IMR-90 (cell line): ENCODE results near the gene UCK2. TPM values are rescaled to one million over a fixed set of nuclear protein-coding genes. Genes with fewer than 3 reads are reported as not detected.

Source experiments
- ATAC-seq: fragments of 200-7000 bp; cut with Tn5 transposase; 2 replicates; pipeline ENCODE4 v1.9.1; 2020; ENCODE audit warnings: low read depth, mild to moderate bottlenecking, moderate library complexity
- BruUV-seq: library from RNA; stranded (reverse); fragments of 400-500 nt; replicated peaks from 2 replicates; lab custom pipeline; 2021; lab: Mats Ljungman, UMichigan
- CTCF ChIA-PET: fragments of 300-600 bp; formaldehyde crosslinking; extraction: SDS; loops from one replicate; lab custom pipeline; 2021; ENCODE audit warnings: antibody characterized with exemption; lab: Yijun Ruan, JAX
- POLR2A ChIA-PET: fragments of 300-600 bp; sonication (Branson Sonifier 250); formaldehyde crosslinking; loops from one replicate; lab custom pipeline; 2022; ENCODE audit warnings: antibody characterized with exemption; ENCODE audit not compliant: unreplicated experiment; lab: Charles Lee
- DNase-seq: peaks from one replicate; pipeline ENCODE4 v3.0.0; 2013
- H2AFZ ChIP-seq: replicated peaks from 2 replicates; pipeline ENCODE3; 2013; ENCODE audit warnings: low read length, mild to moderate bottlenecking; ENCODE audit not compliant: poor library complexity
- H2AK5ac ChIP-seq: 2 replicates; pipeline ENCODE4 v1.6.1; 2013; ENCODE audit warnings: low read depth, low read length, inconsistent platforms
- H2AK9ac ChIP-seq: replicated peaks from 2 replicates; pipeline ENCODE3; 2013; ENCODE audit warnings: mild to moderate bottlenecking, low read depth, low read length, moderate library complexity; ENCODE audit not compliant: poor library complexity
- H2BK120ac ChIP-seq: 2 replicates; pipeline ENCODE4 v1.6.1; 2013; ENCODE audit warnings: low read depth, low read length, inconsistent platforms
- H2BK15ac ChIP-seq: 3 replicates; pipeline ENCODE4 v1.6.1; 2013; ENCODE audit warnings: low read depth, low read length, inconsistent platforms
- H2BK20ac ChIP-seq: 2 replicates; pipeline ENCODE4 v1.6.1; 2013; ENCODE audit warnings: low read depth, mild to moderate bottlenecking, inconsistent platforms, low read length, moderate library complexity
- H2BK5ac ChIP-seq: 2 replicates; pipeline ENCODE4 v1.6.1; 2013; ENCODE audit warnings: mild to moderate bottlenecking, low read depth, low read length, inconsistent platforms; ENCODE audit not compliant: poor library complexity, severe bottlenecking
- H3K14ac ChIP-seq: replicated peaks from 2 replicates; pipeline ENCODE4 v1.6.1; 2013; ENCODE audit warnings: low read depth, low read length, inconsistent platforms
- H3K18ac ChIP-seq: 2 replicates; pipeline ENCODE4 v1.6.1; 2013; ENCODE audit warnings: low read depth, low read length, control low read depth
- H3K23ac ChIP-seq: 2 replicates; pipeline ENCODE4 v1.6.1; 2013; ENCODE audit warnings: low read depth, low read length, inconsistent platforms
- H3K27ac ChIP-seq: 2 replicates; pipeline ENCODE4 v1.5.1; 2013; ENCODE audit warnings: mild to moderate bottlenecking, control low read depth, low read length; ENCODE audit not compliant: insufficient read depth
- H3K27me3 ChIP-seq: 2 replicates; pipeline ENCODE4 v1.6.1; 2013; ENCODE audit warnings: low read length; ENCODE audit not compliant: control insufficient read depth, insufficient read depth
- H3K36me3 ChIP-seq: 2 replicates; pipeline ENCODE4 v1.6.1; 2013; ENCODE audit warnings: low read length, mixed read lengths; ENCODE audit not compliant: control insufficient read depth, insufficient read depth
- H3K4ac ChIP-seq: 2 replicates; pipeline ENCODE4 v1.6.1; 2013; ENCODE audit warnings: low read depth, low read length, inconsistent platforms
- H3K4me1 ChIP-seq: 2 replicates; pipeline ENCODE4 v1.6.1; 2013; ENCODE audit warnings: low read length, mixed read lengths; ENCODE audit not compliant: control insufficient read depth, insufficient read depth
- H3K4me2 ChIP-seq: 2 replicates; pipeline ENCODE4 v1.6.1; 2013; ENCODE audit warnings: low read depth, mild to moderate bottlenecking, control low read depth, low read length, moderate library complexity
- H3K4me3 ChIP-seq: 2 replicates; pipeline ENCODE4 v1.5.1; 2013; ENCODE audit warnings: low read depth, mild to moderate bottlenecking, control low read depth, low read length, moderate library complexity; ENCODE audit not compliant: insufficient read depth
- H3K56ac ChIP-seq: 2 replicates; pipeline ENCODE4 v1.6.1; 2013; ENCODE audit warnings: low read length, inconsistent platforms; ENCODE audit not compliant: insufficient read depth; ENCODE audit errors: extremely low read depth
- H3K79me1 ChIP-seq, 2 experiments: 2 replicates each; pipeline ENCODE4 v1.6.1; 2013; ENCODE audit warnings: low read length in 2 of 2, inconsistent platforms in 1 of 2, low read depth in 1 of 2
- H3K9ac ChIP-seq: 2 replicates; pipeline ENCODE4 v1.6.1; 2013; ENCODE audit warnings: low read depth, low read length, control low read depth
- H3K9me1 ChIP-seq: 2 replicates; pipeline ENCODE4 v1.6.1; 2013; ENCODE audit warnings: low read length, inconsistent platforms; ENCODE audit not compliant: insufficient read depth
- H3K9me3 ChIP-seq: 2 replicates; pipeline ENCODE4 v1.6.1; 2013; ENCODE audit warnings: low read length; ENCODE audit not compliant: control insufficient read depth, insufficient read depth
- H4K20me1 ChIP-seq: 2 replicates; pipeline ENCODE4 v1.6.1; 2013; ENCODE audit warnings: low read length, inconsistent platforms; ENCODE audit not compliant: insufficient read depth
- H4K5ac ChIP-seq: 2 replicates; pipeline ENCODE4 v1.6.1; 2013; ENCODE audit warnings: mild to moderate bottlenecking, low read depth, low read length, control low read depth
- H4K8ac ChIP-seq, 2 experiments: 2 replicates each; pipeline ENCODE4 v1.6.1; 2013; ENCODE audit warnings: low read depth in 2 of 2, low read length in 2 of 2, control low read depth in 1 of 2, inconsistent platforms in 1 of 2
- H4K91ac ChIP-seq: 2 replicates; pipeline ENCODE4 v1.6.1; 2013; ENCODE audit warnings: low read depth, low read length, inconsistent platforms; ENCODE audit not compliant: insufficient read depth
- BHLHE40 ChIP-seq: fragments of 150-350 bp; IDR thresholded peaks from 2 replicates; pipeline ENCODE4 v1.6.1; 2016; ENCODE audit warnings: mild to moderate bottlenecking, low read depth, low read length
- CEBPB ChIP-seq: IDR thresholded peaks from 2 replicates; pipeline ENCODE4 v1.6.1; 2012; ENCODE audit warnings: low read depth, low read length, improper control_type of control experiment
- CHD1 ChIP-seq: IDR thresholded peaks from 2 replicates; pipeline ENCODE4 v1.6.1; 2012; ENCODE audit warnings: low read depth, low read length, improper control_type of control experiment
- FOS ChIP-seq: fragments of 150-350 bp; IDR thresholded peaks from 2 replicates; pipeline ENCODE4 v1.6.1; 2016; ENCODE audit warnings: low read depth, low read length
- MAFK ChIP-seq: IDR thresholded peaks from 2 replicates; pipeline ENCODE4 v1.6.1; 2012; ENCODE audit warnings: low read depth, low read length, improper control_type of control experiment
- MAZ ChIP-seq: IDR thresholded peaks from 2 replicates; pipeline ENCODE4 v1.6.1; 2012; ENCODE audit warnings: low read depth, mild to moderate bottlenecking, low read length, improper control_type of control experiment, moderate library complexity, borderline replicate concordance
- MXI1 ChIP-seq: IDR thresholded peaks from 2 replicates; pipeline ENCODE4 v1.6.1; 2012; ENCODE audit warnings: low read depth, mild to moderate bottlenecking, low read length, moderate library complexity, borderline replicate concordance
- NFE2L2 ChIP-seq: fragments of 150-350 bp; IDR thresholded peaks from 2 replicates; pipeline ENCODE4 v1.6.1; 2016; ENCODE audit warnings: low read depth, mild to moderate bottlenecking, low read length
- POLR2A ChIP-seq: IDR thresholded peaks from 2 replicates; pipeline ENCODE4 v1.6.1; 2012; ENCODE audit warnings: mild to moderate bottlenecking, low read depth, low read length
- RAD21 ChIP-seq: IDR thresholded peaks from 2 replicates; pipeline ENCODE4 v1.6.1; 2012; ENCODE audit warnings: low read length, improper control_type of control experiment
- RCOR1 ChIP-seq: IDR thresholded peaks from 2 replicates; pipeline ENCODE4 v1.6.1; 2012; ENCODE audit warnings: mild to moderate bottlenecking, low read length, improper control_type of control experiment; ENCODE audit not compliant: insufficient replicate concordance
- RFX5 ChIP-seq: IDR thresholded peaks from 2 replicates; pipeline ENCODE4 v1.8.0; 2012; ENCODE audit warnings: low read depth, mild to moderate bottlenecking, low read length, moderate library complexity
- SMC3 ChIP-seq: fragments of 150-350 bp; IDR thresholded peaks from 2 replicates; pipeline ENCODE4 v1.6.1; 2016; ENCODE audit warnings: low read depth, mild to moderate bottlenecking, antibody characterized with exemption, low read length, moderate library complexity
- WGBS, 2 experiments: methylation state at CpG; one replicate each; pipeline versions ENCODE4 v1.1.5 to v1.1.7; 2013; ENCODE audit warnings: missing lambda C conversion rate in 2 of 2; ENCODE audit not compliant: insufficient read length in 1 of 2; ENCODE audit errors: extremely low coverage in 2 of 2; 5-methylcytosine and 5-hydroxymethylcytosine counted together
- dilution Hi-C: fragments of 300-500 bp; cut with HindIII; formaldehyde crosslinking; loops from one replicate; pipeline ENCODE4 v1.14.3; 2018; ENCODE audit warnings: low sequenced_read_pairs; ENCODE audit not compliant: unreplicated experiment
- in situ Hi-C: fragments of 300-500 bp; cut with MboI; formaldehyde crosslinking; loops from 3 replicates; pipeline ENCODE4 v1.14.3; 2019; ENCODE audit warnings: low sequenced_read_pairs, inconsistent platforms, mixed read lengths
- intact Hi-C: fragments of 100-400 bp; cut with micrococcal nuclease; formaldehyde crosslinking; loops from 2 replicates; pipeline ENCODE4 v1.10.0; 2022
- polyA plus RNA-seq, 3 experiments: library from polyadenylated mRNA; depleted of rRNA; stranded (reverse); fragments of >200 nt; gene quantifications; 2 replicates each; pipeline ENCODE4 v1.2.3, GENCODE V29; 2012; ENCODE audit warnings: low replicate concordance in 1 of 3
- total RNA-seq: library from RNA; depleted of rRNA; stranded (reverse); fragments of >200 nt; gene quantifications from 2 replicates; pipeline ENCODE4 v1.2.3, GENCODE V29; 2012
- TF ChIP-seq, protein P1 (sequence below): fragments of 150-350 bp; IDR thresholded peaks from 2 replicates; pipeline ENCODE4 v1.6.1; 2016; ENCODE audit warnings: low read depth, mild to moderate bottlenecking, low read length, moderate library complexity, borderline replicate concordance
- TF ChIP-seq, protein P2 (sequence below): fragments of 150-350 bp; IDR thresholded peaks from 2 replicates; pipeline ENCODE4 v1.6.1; 2017; ENCODE audit warnings: mild to moderate bottlenecking, antibody characterized with exemption, low read length, low read depth

The UCK2 gene
- total and polyA plus RNA-seq, 2 of the 4 experiments (the other 2 are of a cell fraction) = 83.0 to 87.8 TPM

DNA sequence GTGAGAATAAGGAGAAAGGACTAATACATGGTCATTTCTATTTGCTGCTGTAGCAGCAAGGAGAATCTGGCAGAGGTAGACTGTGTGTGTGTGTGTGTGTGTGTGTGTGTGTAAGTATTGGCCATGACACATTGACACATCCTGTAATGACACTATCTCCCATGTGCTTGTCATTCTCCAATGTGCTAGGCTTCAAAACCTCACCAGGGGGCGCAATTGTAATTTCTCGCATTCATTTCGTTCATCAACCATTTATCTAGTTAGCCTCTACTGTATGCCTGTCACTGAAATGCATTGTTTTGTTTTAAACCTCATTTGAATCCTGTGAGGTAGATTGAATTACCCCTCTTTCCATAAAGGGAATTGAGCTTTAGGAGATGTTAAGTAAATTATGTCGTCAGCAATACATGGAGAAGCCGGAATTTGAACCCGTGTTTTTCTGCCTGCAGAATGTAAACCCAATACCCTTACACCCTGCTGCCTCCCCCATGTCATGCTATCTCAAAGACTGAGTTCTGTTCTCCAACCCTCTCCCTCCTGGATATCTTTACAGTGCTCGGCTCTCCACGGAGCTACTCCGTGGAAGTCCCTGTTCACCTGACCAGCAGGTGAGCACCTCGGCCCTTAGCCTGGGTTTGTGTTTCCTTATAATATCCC lies 100.8 kb downstream of the UCK2 start:
- H3K27ac ChIP-seq = no peak overlapping the region
- no TSS peak for BruUV-seq
- H3K18ac ChIP-seq = no peak overlapping the region
- 100% methylated on average over 1 of the region's 10 CpGs; no CpG with 5 or more reads in 1 of the 2 experiments for WGBS, 2 experiments
- H2BK15ac ChIP-seq = no peak overlapping the region
- in situ Hi-C loops (loop anchor here (25.0 kb wide), 1 partner anchor 541 kb away; no protein-coding TSS in a partner anchor), dilution Hi-C loops (no loop called here), intact Hi-C loops (loop anchor here (1.0 to 10.0 kb wide), 4 partner anchors 239 to 1131 kb away; partner anchors contain the start of genes FAM78B and POGK)
- no peak overlapping the region for H4K8ac ChIP-seq
- H3K9ac ChIP-seq = no peak overlapping the region
- no peak overlapping the region for H3K56ac ChIP-seq
- H2AFZ ChIP-seq = no peak overlapping the region
- H3K4ac ChIP-seq = no peak overlapping the region
- no peak overlapping the region for H3K14ac ChIP-seq
- H3K4me3 ChIP-seq = no peak overlapping the region
- H3K9me3 ChIP-seq = no peaks in the 10 kb centered on the region
- H2AK5ac ChIP-seq = no peak overlapping the region
- no peak overlapping the region for H2AK9ac ChIP-seq
- no peaks in the 10 kb centered on the region for H3K9me1 ChIP-seq
- peak; percentile 56 for DNase-seq
- peak; percentile 53; the same call in 1 of the 2 replicates for ATAC-seq
- H2BK120ac ChIP-seq = no peak overlapping the region
- H3K4me1 ChIP-seq = no peaks in the 10 kb centered on the region
- ChIA-PET CTCF (interaction anchor here (1.0 kb wide), 1 partner anchor 551 kb away, joined by 4 read pairs; no protein-coding TSS in a partner anchor), POLR2A (no interaction called here)
- H4K91ac ChIP-seq = no peak overlapping the region
- no peaks in the 10 kb centered on the region for H3K36me3 ChIP-seq
- no peaks in the 10 kb centered on the region for H3K79me1 ChIP-seq
- H2BK20ac ChIP-seq = no peak overlapping the region
- H3K23ac ChIP-seq = no peak overlapping the region
- no peak overlapping the region for H2BK5ac ChIP-seq
- no peak overlapping the region for H4K5ac ChIP-seq
- no peak overlapping the region for H3K4me2 ChIP-seq
- H3K27me3 ChIP-seq = no peaks in the 10 kb centered on the region; the same call in 1 of the 2 replicates
- no peaks in the 10 kb centered on the region for H4K20me1 ChIP-seq
- no peak for TF ChIP-seq RFX5
- TF ChIP-seq CEBPB = no peak
- TF ChIP-seq NFE2L2 = no peak
- TF ChIP-seq BHLHE40 = no peak
- no peak for TF ChIP-seq FOS
- peak; percentile 57 for TF ChIP-seq RAD21
- TF ChIP-seq, protein P1, sequence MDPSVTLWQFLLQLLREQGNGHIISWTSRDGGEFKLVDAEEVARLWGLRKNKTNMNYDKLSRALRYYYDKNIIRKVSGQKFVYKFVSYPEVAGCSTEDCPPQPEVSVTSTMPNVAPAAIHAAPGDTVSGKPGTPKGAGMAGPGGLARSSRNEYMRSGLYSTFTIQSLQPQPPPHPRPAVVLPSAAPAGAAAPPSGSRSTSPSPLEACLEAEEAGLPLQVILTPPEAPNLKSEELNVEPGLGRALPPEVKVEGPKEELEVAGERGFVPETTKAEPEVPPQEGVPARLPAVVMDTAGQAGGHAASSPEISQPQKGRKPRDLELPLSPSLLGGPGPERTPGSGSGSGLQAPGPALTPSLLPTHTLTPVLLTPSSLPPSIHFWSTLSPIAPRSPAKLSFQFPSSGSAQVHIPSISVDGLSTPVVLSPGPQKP = no peak
- TF ChIP-seq MAZ = no peak
- no peak for TF ChIP-seq POLR2A
- TF ChIP-seq SMC3 = peak; percentile 57
- no peak for TF ChIP-seq CHD1
- TF ChIP-seq, protein P2, sequence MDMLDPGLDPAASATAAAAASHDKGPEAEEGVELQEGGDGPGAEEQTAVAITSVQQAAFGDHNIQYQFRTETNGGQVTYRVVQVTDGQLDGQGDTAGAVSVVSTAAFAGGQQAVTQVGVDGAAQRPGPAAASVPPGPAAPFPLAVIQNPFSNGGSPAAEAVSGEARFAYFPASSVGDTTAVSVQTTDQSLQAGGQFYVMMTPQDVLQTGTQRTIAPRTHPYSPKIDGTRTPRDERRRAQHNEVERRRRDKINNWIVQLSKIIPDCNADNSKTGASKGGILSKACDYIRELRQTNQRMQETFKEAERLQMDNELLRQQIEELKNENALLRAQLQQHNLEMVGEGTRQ = no peak
- TF ChIP-seq RCOR1 = no peak
- no peak for TF ChIP-seq MAFK
- TF ChIP-seq MXI1 = peak; percentile 52; the same call in 1 of the 2 replicates
